GM12865 (cell line): ENCODE results near the gene ABO.
"Not testable (repeated sequence)": the region's sequence is repeated elsewhere in the genome, so short reads cannot be mapped to it uniquely, and the experiment has no call there.

Source experiments
- DNase-seq: peaks from one replicate; pipeline ENCODE4 v3.0.0; 2010; ENCODE audit warnings: low read depth
- H3K4me3 ChIP-seq: 2 replicates; pipeline ENCODE4 v1.5.1; 2011; ENCODE audit warnings: mild to moderate bottlenecking, low read depth, low read length, control low read depth
- CTCF ChIP-seq: IDR thresholded peaks from 2 replicates; pipeline ENCODE4 v1.5.1; 2011; ENCODE audit warnings: low read length, control low read depth, low read depth, inconsistent platforms; ENCODE audit not compliant: insufficient read depth; ENCODE audit errors: missing control alignments

ABO gene

GRCh38 chr9:133239533-133240090, 35.4 kb downstream of the ABO start:
- no peak overlapping the region for H3K4me3 ChIP-seq
- TF ChIP-seq CTCF, result no peak
- no peak for DNase-seq

GRCh38 chr9:133238851-133239532, 36.0 kb downstream of the ABO start:
- peak; percentile 58 for DNase-seq
- H3K4me3 ChIP-seq, result no peak overlapping the region
- peak; percentile 52 for TF ChIP-seq CTCF

GRCh38 chr9:133238272-133238850, 36.6 kb downstream of the ABO start:
- DNase-seq, result peak; percentile 15
- H3K4me3 ChIP-seq, result no peak overlapping the region
- no peak for TF ChIP-seq CTCF

- no peak for DNase-seq
- H3K4me3 ChIP-seq, result no peak overlapping the region
- TF ChIP-seq CTCF, result no peak
These were observed 37.8 kb downstream of the ABO start for GRCh38 chr9:133237035-133237731.

- DNase-seq, H3K4me3 ChIP-seq: not testable (repeated sequence)
These were observed 38.5 kb downstream of the ABO start for GRCh38 chr9:133236291-133237034.

- H3K4me3 ChIP-seq, result no peak overlapping the region
- no peak for TF ChIP-seq CTCF
- no peak for DNase-seq
These were observed 39.3 kb downstream of the ABO start for GRCh38 chr9:133235549-133236222.
